Measurements from ENCODE around the gene ZNF804B.

GRCh38 chr7:89041240-89041639, 281.7 kb downstream of the ZNF804B start:
- TF ChIP-seq POLR2A (IDR thresholded peaks at IDR 0.05; ENCODE audit: low read length) (no peak), GATA1 (IDR thresholded peaks at IDR 0.05; ENCODE audit: low read depth, low read length) (no peak)
